Activated CD8-positive, alpha-beta T cell treated with anti-CD3 and anti-CD28 coated beads for 36 hours (primary cell): ENCODE results near the gene SPACA4. TPM values are rescaled to one million over a fixed set of nuclear protein-coding genes. Genes with fewer than 3 reads are reported as not detected.
A peak's percentile ranks its signal among the peaks of the same experiment; 100 is the strongest.

ENCODE experiments used
- ATAC-seq: fragments of 200-7000 bp; cut with Tn5 transposase; one replicate; pipeline ENCODE4 v1.10.0; 2021; ENCODE audit warnings: mild to moderate bottlenecking, moderate library complexity
- CTCF ChIA-PET: fragments of 350-600 bp; sonication (Branson Sonifier 250); formaldehyde crosslinking; loops from one replicate; lab custom pipeline; 2021; ENCODE audit warnings: antibody characterized with exemption; lab: Charles Lee
- POLR2A ChIA-PET: fragments of 350-600 bp; sonication (Branson Sonifier 250); formaldehyde crosslinking; loops from one replicate; lab custom pipeline; 2021; ENCODE audit warnings: antibody characterized with exemption; lab: Charles Lee
- DNase-seq: peaks from one replicate; pipeline ENCODE4 v3.0.0-alpha.2; 2020
- H3K27ac Mint-ChIP-seq: one replicate; pipeline ENCODE4 v1.8.0; 2021; ENCODE audit warnings: mild to moderate bottlenecking, mixed read lengths
- H3K27me3 Mint-ChIP-seq: one replicate; pipeline ENCODE4 v1.8.0; 2021; ENCODE audit warnings: mixed read lengths
- H3K36me3 Mint-ChIP-seq: one replicate; pipeline ENCODE4 v1.8.0; 2021; ENCODE audit warnings: low read depth, mixed read lengths
- H3K4me1 Mint-ChIP-seq: one replicate; pipeline ENCODE4 v1.8.0; 2021; ENCODE audit warnings: low read depth, mixed read lengths
- H3K4me3 Mint-ChIP-seq: one replicate; pipeline ENCODE4 v1.8.0; 2021; ENCODE audit warnings: mild to moderate bottlenecking, moderate library complexity, mixed read lengths
- H3K9me3 Mint-ChIP-seq: one replicate; pipeline ENCODE4 v1.8.0; 2021; ENCODE audit warnings: mixed read lengths
- intact Hi-C: fragments of 100-400 bp; cut with micrococcal nuclease; formaldehyde crosslinking; loops from one replicate; pipeline ENCODE4 v1.10.0; 2022
- total RNA-seq, 2 experiments: library from RNA; stranded (reverse); gene quantifications; one replicate each; pipeline ENCODE4 v1.2.3, GENCODE V29; 2021
- TF ChIP-seq, protein P1 (sequence below): fragments of 200-600 bp; IDR thresholded peaks from one replicate; pipeline ENCODE4 v1.8.0; 2022; ENCODE audit warnings: antibody characterized with exemption, mild to moderate bottlenecking

The SPACA4 gene
- total RNA-seq, 2 experiments from 2014 or later = not detected

- Mint-ChIP-seq H3K36me3 (peaks cover 2% of the 10 kb centered on the region), H3K27ac (no peak overlapping the region), H3K4me3 (no peak overlapping the region), H3K4me1 (no peaks in the 10 kb centered on the region), H3K9me3 (no peaks in the 10 kb centered on the region), H3K27me3 (no peaks in the 10 kb centered on the region)
- CTCF ChIA-PET = interaction anchor here (0.7 to 3.4 kb wide), 13 partner anchors 9 to 258 kb away, joined by 3 to 28 read pairs (median 4); partner anchors contain the start of genes CA11, KDELR1, RPL18 and SPHK2
- intact Hi-C loops = no loop called here
- DNase-seq = peak; percentile 70
- POLR2A ChIA-PET = interaction anchor here (4.8 kb wide), 1 partner anchor 9 kb away, joined by 48 read pairs; the partner anchor contains the start of genes RPL18 and SPHK2
- TF ChIP-seq, protein P1, sequence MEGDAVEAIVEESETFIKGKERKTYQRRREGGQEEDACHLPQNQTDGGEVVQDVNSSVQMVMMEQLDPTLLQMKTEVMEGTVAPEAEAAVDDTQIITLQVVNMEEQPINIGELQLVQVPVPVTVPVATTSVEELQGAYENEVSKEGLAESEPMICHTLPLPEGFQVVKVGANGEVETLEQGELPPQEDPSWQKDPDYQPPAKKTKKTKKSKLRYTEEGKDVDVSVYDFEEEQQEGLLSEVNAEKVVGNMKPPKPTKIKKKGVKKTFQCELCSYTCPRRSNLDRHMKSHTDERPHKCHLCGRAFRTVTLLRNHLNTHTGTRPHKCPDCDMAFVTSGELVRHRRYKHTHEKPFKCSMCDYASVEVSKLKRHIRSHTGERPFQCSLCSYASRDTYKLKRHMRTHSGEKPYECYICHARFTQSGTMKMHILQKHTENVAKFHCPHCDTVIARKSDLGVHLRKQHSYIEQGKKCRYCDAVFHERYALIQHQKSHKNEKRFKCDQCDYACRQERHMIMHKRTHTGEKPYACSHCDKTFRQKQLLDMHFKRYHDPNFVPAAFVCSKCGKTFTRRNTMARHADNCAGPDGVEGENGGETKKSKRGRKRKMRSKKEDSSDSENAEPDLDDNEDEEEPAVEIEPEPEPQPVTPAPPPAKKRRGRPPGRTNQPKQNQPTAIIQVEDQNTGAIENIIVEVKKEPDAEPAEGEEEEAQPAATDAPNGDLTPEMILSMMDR = peak; percentile 48
- peak; percentile 88 for ATAC-seq
Observed at GRCh38 chr19:48608798-48609263, 2.3 kb downstream of the SPACA4 start.

DNA sequence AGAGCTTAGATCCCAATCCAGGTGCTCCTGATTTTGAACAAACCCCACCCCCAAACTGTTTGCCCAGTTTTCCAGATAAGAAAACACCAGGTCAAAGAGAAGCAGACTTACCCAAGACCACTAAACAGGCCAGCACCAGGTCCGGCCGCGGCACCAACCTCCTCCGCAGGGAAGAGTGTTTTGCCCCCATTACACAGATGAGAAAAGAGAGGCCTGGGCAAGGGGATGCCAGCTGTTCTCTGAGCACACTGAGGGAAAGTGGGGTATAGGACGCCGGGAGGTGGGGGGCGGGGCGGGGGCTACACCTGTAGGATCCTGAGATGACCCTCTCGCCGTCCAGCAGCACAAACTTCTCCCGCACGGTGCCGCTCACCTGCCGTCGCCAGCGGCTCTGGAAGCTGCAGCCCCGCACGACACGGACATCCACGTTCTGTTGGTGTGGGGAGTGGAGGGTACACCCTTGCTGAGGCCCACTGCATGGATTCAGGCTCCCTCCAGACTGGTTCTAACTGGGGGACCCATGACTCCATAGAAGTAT, 3.1 kb downstream of the SPACA4 start:
- H3K27me3 Mint-ChIP-seq = no peaks in the 10 kb centered on the region
- intact Hi-C loops = no loop called here

DNA sequence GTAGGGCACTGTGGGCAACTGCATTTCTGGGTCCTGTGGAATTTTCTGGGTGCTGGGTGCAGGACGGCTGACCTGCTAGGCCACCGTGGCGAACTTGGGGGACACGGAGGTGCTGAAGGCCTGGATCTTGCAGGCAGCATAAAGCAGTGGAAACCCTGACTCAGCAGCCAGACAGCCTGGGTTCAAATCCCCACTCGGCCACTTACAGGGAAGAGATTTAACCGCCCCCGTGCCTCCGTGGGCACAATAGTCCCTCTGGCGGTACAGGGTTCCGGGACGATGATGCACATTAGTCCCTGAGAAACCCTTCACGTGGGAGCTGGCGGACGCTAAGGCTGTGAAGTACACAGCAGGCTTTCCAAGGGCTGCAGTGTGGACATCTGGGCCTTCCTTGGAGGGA, 5.3 kb downstream of the SPACA4 start:
- intact Hi-C loops = no loop called here
- no peak for ATAC-seq
- no peak for DNase-seq

More for the DNA sequence above, 3.1 kb downstream of the SPACA4 start:
- H3K4me1 Mint-ChIP-seq = no peaks in the 10 kb centered on the region
- no peaks in the 10 kb centered on the region for H3K9me3 Mint-ChIP-seq
- H3K27ac Mint-ChIP-seq = no peak overlapping the region
- DNase-seq = no peak
- CTCF ChIA-PET = interaction anchor here (0.7 to 3.4 kb wide), 11 partner anchors 8 to 120 kb away, joined by 3 to 28 read pairs (median 9); partner anchors contain the start of genes CA11, RPL18 and SPHK2
- POLR2A ChIA-PET = interaction anchor here (4.8 kb wide), 1 partner anchor 8 kb away, joined by 48 read pairs; the partner anchor contains the start of genes RPL18 and SPHK2
- ATAC-seq = no peak
- no peak overlapping the region for H3K4me3 Mint-ChIP-seq
- peaks cover 2% of the 10 kb centered on the region for H3K36me3 Mint-ChIP-seq
- TF ChIP-seq, protein P1 = no peak

DNA sequence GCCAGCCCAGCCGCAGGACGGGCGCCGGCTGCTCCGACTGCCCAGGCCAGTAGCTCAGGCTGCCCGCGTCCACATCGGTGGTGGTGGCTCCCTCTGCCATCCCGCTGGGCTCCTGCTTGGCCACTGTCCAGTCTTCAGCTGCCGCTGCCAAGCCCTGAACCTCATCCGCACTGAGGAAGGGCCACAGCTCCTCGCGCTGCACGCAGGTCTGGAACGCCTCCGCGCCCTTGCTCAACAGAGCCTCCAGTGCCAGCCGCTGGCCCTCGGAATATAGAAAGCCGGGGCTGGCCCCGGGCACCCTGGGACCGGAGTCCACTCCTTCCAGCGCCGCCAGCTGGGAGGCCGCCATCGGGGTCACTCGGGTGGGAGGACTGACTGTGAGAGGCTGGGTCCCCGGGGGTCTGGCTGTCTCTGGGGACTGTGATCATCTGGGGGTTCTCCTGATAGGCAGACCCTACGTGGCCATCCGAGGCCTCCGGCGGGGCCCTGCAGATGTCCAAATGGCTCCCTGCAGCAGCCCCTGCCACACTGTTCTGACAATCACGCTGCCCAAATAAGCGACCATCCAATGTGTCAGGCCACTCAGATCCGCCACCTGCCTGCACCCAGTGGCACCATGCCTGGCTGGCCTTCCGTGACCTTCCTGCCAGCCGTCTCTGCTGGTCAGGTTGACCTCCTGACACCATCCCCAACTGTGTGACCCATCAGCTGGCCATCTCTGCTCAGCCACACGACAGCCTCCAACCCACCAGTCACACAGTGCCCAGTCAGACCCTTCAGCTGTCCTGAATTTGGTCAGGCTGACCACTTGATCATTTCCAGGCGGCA, 6.7 kb downstream of the SPACA4 start:
- POLR2A ChIA-PET = interaction anchor here (0.9 to 1.7 kb wide), 6 partner anchors 8 to 109 kb away, joined by 3 to 6 read pairs (median 4); no protein-coding TSS in a partner anchor
- Mint-ChIP-seq H3K4me3 (no peak overlapping the region), H3K27ac (no peak overlapping the region), H3K4me1 (peaks cover 13% of the 10 kb centered on the region), H3K36me3 (peaks cover 33% of the 10 kb centered on the region), H3K27me3 (no peaks in the 10 kb centered on the region), H3K9me3 (no peaks in the 10 kb centered on the region)
- DNase-seq (no peak), ATAC-seq (no peak)
- CTCF ChIA-PET = interaction anchor here (0.8 kb wide), 1 partner anchor 105 kb away, joined by 3 read pairs; no protein-coding TSS in a partner anchor
- intact Hi-C loops = no loop called here
- TF ChIP-seq, protein P1 = no peak

More for the DNA sequence above, 5.3 kb downstream of the SPACA4 start:
- Mint-ChIP-seq H3K4me3 (no peak overlapping the region), H3K27me3 (no peaks in the 10 kb centered on the region), H3K27ac (no peak overlapping the region), H3K36me3 (peaks cover 20% of the 10 kb centered on the region), H3K4me1 (peaks cover 9% of the 10 kb centered on the region), H3K9me3 (no peaks in the 10 kb centered on the region)
- TF ChIP-seq, protein P1 = no peak
- ChIA-PET CTCF (no interaction called here), POLR2A (no interaction called here)
